HG03575 (cell line): Measurements from ENCODE around the gene UNC13D.

Source experiments
- ATAC-seq: cut with Tn5 transposase; IDR thresholded peaks from one replicate; pipeline ENCODE4 v1.9.1; 2021; ENCODE audit not compliant: unreplicated experiment, insufficient number of reproducible peaks, low FRiP score; ENCODE audit errors: extremely low read depth

UNC13D gene

DNA sequence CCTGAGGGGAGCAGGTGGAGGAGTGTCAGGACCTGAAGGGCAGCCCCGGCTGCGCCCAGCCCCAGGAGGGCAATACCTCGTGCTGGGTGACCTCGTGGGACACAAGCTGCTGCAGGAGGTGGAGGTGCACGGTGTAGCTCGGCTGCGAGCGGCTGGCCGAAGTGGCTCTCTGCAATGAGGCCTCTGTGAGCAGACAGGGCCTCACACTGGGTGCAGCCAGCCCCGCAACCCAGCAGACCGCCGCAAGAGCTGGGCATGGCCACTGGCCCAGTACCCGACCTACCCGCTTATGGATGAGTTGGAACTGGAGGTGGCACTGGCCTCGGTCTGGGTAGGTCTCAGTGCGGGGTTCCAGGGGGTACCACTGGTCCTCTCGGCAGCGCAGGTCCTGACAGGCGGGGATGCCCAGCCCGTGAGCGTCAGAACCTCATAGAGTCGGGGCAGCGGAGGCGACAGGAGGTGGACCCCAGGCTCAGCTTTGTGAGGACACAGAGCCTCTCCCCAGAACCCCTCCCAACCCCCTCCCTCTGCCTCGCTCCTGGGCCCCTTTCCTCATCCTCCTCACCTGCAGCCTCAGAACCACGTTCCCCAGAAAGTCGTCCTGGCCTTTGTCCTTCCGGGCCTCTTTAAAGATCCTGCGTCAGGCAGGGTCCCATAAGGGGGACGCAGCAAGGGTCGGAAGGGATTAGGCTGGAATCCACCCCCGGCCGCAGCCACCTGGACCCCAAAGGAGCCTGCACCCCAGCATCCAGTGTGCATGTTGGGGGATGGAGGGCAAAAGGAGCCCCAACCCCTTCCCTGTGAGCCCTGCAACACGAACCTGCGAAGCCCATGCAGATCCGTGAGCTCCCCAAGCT is 4.0 kb downstream of the UNC13D start:
- ATAC-seq = no peak

DNA sequence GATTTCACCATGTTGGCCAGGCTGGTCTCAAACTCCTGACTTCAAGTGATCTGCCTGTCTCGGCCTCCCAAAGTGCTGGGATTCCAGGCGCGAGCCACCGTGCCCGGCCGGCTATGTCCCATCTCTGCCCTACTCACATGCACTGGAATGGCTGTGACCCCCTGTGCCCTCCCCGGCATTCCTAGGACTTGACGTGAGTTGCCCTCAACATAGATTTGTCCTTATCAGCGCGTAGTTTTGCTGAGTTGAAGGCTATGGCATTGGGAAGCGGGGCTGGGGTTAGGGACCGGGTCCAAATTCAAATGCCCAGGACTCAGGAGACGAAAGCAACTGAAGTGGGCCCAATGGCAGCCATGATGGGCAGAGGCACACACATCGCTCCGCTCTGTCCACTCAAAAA is 5.8 kb downstream of the UNC13D start:
- ATAC-seq = no peak

DNA sequence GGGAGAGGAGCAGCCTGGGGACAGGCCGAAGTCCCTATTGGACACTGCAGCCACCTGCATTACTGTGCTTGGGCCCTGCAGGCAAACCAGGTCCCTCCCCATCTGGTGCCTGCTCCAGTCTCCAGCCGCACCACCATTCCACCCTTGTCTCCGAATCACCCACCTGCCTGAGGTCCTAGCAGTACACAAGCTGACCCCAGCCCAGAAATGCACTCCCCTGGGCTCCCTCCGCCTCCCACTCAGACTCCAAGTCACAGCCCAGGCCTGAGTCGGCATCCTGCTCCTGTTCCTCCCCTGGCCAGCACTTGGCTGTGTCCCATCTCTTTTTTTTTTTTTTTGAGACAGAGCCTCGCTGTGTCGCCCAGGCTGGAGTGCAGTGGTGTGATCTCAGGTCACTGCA is 6.3 kb downstream of the UNC13D start:
- ATAC-seq = no peak

DNA sequence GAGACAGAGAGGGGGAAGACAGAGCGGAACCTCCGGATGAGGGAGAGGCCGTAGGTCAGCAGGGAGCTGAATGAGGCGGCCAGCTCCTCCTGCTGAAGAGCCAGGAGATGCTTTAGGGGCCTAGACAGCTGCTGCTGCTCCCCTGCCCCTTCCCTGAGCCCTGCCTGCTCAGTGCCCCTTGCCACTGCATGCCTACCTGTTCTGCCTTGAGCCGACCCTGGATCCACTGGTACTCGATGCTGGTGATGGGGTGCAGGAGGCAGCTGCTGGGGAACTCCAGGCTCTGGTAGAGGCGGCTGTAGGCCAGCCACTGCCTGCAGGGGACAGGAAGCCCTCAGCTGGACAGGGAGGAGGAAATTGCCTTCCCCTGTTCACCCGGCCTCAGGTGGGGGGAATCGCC is 7.6 kb downstream of the UNC13D start:
- no peak for ATAC-seq

DNA sequence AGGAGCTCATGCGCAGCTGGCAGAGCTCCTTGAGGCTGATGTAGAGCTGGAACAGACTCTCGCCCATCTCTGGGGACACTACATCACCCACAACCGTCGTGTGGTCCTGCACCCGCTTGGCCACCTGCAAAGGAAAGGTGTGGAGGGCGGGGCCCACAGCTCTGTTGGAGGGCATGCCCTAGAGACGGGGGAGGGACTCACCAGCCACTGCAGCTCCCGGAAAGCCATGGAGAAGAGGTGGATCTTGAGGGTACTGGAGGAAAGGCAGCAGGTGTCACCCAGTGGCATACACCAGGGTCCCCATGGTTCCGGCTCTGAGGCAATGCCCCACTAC is 8.6 kb downstream of the UNC13D start:
- ATAC-seq = no peak

DNA sequence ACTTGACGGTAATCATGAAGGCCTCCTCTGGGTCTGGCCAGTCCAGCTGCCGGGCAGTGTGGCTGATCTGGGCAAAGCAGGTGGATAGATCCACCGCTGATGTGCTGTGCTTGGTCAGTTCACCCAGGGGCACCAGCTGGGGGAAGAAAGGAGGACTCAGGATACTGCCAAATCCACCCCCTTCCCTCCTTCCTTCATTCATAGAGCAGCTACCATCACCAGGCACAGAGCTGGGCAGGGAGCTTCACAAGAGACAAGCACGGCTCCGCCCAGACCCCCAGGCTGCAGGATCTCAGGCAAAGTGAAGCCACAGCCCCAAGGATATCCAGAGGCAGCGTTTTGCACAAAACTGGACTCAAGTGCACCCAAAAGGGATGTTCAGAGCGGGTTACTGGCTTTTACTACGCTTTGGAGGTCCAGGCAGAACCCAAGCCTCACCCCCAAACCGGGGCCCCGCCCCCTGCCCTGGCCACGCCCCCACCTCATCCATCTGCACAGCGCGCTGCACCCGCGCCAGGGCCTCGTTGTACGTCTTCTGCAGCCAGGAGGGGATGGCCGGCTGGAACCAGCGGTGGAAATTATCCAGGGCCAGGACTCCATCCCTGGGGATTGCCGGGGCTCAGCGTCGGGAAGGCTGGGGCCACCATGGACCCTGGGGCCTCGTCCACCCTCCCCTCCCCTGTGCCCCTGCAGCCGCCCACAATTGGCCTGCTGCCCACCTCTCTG is 9.1 kb downstream of the UNC13D start:
- no peak for ATAC-seq

DNA sequence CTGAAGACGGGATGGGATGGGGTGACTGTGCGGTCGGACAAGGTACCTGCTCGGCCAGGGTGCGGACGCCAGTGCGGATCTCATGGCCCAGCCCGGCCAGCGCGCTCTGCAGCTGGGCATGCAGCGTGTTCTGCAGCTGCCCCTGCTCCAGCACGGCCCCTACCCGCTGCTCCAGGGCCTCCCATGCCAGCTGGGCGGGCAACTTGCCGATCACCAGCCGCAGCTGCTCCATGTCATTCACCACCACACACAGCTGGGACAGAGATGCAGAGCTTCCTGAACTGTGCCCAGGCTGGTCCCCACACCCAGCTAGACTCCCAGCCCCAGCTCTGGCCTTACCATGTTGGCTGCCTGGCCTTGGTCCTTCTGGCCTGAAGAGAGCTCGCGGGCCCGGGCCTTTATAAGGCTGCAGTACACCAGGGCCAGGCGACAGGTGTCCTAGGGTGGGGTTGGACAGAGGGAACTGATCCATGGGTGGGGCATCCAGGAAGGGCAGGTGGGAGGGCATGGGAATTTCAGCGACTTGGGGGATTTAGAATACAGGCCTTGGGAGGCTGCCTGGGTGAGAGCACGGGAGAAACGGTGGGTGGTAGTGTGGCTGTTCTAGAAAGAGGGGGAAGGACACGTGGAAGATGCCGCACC is 9.8 kb downstream of the UNC13D start:
- ATAC-seq = no peak

DNA sequence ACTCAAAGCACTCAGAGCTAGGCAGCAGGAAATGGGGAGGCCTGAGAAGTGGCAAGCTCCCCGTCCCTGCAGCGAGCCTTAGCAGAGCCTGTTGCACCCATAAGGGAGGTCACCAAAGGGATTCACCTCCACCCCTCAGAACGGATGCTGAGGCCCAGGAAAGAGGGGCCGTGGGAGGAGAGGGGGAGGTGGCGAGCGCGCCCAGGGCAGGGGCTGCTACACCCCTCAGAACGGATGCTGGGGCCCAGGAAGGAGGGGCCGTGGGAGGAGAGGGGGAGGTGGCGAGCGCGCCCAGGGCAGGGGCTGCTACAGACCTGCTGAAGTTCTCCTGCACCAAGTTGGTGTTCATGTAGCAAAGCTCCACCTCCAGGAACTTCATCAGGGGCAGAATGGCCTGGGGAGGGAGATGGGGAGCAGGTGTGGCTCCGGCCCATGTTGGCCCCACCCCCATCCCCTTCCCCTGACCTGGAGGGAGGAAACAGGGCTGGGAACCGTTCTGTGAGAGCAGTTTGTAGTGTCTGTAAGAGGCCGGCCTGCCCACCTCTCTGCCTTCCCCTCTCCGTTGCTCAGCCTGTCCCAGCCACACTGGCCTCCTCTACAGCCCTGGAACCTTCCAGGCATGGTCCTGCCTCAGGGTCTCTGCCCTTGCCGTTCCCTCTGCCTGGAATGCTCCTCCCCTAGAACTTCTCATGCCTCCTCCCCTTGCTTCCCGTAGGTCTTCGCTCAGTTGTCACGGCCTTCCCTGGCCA is 11.4 kb downstream of the UNC13D start:
- no peak for ATAC-seq

DNA sequence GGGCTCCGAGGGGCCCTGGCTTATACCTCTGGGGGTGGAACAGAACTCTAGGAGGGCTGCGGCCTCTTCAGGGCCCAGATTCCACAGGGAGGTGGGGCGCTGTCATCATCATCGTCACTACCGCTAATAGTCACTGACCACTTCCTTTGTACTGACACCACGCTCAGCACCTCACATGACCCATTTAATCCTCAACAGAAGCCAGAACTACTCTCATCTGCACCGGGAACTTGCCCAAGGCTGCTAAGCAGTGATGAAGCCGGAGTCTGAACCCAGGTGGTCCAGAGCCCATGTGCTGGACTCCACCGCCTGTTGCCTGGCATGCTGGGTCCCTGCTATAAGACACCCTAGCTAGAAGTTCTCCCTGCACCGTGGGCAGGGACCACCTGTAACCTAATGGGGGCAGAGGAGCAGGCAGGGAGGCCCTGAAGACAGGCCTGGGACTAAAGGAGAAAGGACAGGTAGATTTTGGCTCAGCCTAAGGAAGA is 12.0 kb downstream of the UNC13D start:
- no peak for ATAC-seq

DNA sequence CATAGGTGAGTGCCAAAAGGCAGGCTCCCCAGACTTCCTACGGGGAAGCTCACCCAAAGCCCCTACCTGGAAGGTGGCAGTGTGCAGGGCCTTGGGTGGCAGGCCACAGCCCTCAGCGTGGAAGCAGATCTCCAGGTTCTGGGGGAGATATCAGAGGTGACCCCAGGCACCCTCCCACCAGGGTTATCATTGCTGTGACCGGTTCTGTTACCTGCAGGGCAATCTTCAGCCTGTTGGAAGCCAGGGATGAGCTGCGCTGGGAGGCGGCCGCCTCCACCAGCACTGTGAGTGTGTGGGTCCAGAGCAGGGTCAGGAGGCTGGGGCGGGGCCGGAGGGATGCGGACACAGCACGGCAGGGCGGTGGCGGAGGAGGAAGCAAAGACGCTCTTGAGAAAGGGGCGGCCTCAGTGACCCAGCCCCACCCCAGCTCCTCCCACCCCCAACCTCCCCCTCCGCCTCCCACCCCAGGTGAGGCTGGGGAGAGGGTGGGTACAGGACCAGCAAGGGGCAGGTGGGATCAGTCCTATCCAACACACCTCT is 13.1 kb downstream of the UNC13D start:
- ATAC-seq = no peak

DNA sequence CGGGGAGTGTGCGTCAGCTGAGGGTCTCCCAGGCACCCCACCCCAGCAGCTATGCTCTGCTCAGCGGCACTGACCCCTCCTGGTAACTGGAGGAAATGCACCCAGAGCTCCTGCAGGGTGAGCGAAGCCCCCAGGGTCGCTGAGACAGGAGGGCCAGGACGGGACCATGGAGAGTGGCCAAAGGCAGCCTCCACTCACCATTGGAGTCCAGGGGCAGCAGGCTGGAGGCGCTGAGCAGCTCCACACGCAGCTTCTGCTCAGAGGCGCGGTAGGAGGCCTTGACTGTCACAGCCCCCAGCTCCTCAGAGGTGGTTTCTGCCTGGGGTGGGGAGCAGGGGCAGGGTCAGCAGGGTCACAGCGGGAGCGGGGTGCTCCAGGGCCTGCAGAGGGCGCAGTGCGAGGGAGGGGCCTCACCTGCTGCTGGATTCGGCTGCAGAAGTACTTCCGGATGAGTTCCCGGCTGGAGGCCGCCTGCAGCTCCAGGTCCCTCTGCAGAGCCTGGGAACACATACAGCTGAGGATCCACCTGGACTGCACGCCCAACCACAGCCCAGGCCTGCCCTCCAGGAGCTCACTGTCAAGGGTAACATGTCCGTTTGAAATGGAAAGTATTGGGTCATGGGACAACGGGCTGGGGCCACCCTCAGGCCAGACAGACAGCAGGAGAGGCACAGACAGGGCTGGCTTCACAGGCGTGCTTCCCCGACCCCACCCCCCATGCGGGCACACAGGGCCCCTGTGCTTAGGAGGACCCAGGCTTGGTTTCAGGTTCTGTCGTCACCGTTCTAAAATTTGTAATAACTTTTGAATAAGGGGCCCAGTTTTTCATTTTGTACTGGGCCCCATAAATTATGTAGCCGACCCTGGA is 13.8 kb downstream of the UNC13D start:
- ATAC-seq = no peak

DNA sequence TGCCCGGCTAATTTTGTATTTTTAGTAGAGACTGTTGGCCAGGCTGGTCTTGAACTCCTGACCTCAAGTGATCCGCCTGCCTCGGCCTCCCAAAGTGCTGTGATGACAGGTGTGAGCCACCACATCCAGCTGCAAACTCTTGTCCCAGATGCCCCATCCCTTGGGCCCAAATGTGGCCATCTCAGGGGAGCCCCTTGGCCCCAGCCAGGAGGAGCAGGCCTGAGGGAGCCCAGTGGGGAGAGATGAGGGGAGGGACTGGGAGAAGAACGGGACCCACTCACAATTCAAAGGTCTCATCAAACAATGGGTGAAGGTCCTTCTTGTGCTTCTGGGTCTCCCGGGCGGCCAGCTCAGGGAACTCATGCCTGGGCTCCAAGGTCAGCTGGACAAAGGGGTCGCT is 14.5 kb downstream of the UNC13D start:
- no peak for ATAC-seq

DNA sequence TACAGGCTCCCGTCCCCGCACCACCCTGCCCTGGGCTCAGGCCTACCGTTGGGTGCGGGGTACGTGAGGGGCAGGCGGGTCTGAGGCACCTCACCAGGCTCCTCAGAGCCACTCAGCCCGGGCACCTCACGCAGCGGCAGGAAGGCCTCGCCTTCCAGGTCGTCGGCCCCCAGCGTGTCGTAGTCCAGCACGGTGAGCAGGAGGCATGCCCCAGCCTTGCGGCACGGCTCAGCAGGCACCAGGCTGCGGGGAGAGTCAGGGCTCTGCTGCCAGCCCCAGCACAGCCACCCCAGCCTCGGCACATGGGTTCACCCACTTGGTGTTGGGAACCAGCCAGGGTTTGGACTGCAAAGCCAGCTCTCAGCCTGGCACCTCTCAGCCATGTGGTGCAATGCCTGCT is 15.5 kb downstream of the UNC13D start:
- no peak for ATAC-seq

DNA sequence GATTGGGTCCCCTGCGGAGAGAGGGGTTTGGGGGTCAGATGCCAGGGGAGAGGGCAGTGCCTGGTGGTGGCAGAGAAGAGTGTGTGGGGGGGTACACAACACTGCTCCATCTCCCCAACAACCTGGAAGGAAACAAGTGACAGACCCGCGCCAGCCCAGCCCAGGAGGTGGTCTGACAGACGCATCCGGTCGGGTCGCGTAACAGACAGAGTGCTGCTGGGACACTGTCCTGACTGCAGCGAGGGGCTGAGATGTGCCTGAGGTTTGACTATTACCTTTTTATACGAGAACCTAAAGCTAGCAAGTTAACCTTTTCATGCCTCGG is 16.2 kb downstream of the UNC13D start:
- ATAC-seq = no peak

DNA sequence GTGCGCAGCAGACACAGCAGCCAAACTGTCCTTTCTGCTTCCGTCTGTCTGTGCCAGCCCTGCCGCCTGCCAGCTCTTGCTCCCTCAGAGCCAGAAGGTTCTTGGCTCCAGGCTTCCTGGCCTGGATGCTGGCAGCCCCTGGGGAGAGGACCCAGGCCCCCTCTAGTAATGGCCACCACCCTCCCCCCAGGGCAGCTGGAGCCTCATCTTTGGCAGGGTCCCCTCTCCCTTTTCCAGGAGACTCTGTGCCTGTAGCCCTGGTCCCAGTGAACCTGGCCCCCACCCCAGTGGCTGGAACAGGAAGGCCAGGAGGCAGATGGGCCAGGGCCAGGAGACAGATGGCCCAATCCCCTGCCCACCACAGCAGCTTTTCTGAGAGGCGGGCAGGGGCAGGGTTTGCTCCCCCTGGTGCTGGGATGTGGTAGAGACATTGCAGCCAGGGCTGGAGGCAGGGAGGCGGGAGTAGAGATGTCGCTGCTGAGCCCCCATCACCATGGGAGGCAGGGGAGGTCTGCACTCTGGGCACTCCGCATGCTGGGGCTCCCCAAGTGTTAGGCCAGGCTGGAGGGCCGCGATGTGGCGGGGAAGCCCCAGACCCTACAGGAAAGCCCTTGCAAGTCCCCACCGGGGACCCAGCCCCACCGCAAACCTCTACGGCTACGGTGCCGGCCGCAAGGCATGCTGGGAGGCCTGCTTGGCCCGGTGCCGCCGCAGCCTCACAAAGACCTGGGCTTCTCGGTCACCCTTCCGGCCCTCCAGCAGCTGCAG is 16.7 kb downstream of the UNC13D start:
- ATAC-seq = no peak

DNA sequence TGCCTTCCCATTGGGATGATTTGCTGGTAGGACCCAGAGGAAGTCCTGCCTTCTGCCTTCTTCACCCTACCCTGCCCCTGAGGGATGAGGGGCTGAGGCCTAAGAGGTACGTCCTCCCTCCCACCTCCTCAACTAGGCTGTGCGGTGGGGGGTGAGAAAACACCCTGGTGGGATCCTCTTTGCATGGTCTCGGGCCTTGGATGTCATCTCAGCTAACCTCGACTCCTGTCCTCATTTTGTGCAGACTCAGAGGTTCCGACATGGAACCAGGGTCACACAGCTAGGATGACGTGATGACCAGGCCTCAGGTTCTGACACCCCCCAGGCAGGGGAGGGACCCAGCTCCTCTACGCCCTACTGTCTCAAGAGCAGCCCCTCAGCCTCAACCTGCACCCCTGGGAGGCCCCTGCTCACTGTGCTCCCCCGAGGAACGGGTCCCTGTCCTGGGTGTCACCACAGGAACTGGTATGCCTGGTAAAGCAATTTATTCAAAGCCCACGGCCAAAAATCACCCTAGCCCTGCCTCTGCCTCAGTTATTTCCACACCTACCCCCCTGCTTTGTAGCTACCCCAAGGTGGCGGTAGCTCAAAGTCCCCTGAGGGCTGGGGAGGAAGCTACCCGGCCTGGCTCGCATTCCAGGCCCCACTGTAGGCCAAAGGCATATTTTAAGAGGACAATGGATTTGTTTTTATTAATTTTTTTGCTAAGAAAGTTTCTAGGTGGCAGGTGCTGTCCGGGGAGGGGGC is 17.5 kb downstream of the UNC13D start:
- no peak for ATAC-seq

DNA sequence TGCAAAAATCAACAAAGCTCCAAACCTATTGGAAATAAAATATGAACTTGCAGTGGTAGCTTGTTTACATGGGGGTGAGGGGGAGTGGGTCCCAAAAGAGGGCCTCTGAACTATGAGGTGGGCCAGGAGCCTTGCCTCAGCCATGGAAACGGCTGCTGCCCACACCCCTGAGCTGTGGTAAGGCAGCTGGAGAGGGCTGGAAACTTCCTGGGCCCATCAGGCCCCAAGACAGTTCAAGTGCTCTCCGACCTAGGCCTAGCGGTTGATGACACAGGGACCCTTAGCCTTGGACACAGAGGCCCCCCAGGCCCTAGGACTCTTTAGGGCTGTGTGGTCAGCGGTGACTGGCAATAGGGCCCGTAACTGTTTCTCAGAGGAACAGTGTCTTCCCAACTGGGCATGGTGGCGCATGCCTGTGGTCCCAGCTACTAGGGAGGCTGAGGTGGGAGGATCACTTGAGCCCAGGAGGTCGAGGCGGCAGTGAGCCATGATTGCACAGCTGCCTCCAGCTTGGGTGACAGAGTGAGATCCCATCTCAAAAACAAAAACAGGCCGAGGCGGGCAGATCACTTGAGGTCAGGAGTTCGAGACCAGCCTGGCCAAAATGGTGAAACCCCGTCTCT is 18.3 kb downstream of the UNC13D start:
- ATAC-seq = no peak
